ENCODE data around the gene NKX6-1. TPM values are rescaled to one million over a fixed set of nuclear protein-coding genes. Genes with fewer than 3 reads are reported as not detected.

The NKX6-1 gene
- total RNA-seq, 1 donor from 2014 or later = 14.9 TPM

DNA sequence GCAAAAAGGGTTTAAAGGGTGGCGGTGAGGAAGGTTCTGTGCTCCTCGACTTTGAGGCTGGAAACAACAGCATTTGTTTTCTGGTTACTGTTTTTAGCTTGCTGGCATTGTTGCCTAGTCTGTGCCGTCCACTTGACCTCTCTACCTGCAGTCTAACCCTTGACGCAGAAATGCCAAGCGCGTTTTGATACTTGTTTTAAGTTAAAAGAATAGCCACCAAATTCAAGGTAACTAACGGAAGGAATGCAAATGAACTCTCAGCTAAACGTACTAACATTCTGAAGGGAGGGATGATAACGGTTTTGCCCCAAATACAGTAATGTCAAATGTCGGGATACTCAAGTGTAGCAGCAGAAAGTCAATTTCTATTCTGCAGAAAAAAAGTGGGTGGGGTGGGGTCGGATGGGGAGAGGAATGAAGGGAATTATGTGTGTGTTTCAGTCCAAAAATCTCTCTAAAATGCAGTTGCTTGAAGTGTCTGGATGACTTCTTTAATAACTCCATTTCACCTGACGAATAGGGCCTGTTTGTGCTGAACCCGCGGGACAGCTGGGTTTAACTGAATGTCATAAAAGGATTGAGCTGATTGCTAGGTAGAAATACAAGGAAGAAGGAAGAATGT is 3.4 kb upstream of the NKX6-1 start:
- TF ChIP-seq, protein P1, sequence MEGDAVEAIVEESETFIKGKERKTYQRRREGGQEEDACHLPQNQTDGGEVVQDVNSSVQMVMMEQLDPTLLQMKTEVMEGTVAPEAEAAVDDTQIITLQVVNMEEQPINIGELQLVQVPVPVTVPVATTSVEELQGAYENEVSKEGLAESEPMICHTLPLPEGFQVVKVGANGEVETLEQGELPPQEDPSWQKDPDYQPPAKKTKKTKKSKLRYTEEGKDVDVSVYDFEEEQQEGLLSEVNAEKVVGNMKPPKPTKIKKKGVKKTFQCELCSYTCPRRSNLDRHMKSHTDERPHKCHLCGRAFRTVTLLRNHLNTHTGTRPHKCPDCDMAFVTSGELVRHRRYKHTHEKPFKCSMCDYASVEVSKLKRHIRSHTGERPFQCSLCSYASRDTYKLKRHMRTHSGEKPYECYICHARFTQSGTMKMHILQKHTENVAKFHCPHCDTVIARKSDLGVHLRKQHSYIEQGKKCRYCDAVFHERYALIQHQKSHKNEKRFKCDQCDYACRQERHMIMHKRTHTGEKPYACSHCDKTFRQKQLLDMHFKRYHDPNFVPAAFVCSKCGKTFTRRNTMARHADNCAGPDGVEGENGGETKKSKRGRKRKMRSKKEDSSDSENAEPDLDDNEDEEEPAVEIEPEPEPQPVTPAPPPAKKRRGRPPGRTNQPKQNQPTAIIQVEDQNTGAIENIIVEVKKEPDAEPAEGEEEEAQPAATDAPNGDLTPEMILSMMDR (conservative IDR thresholded peaks at IDR 0.05) = no peak
- H3K4me3 Mint-ChIP-seq = peak overlapping the region; percentile 28
- H3K27me3 Mint-ChIP-seq = peaks cover 76% of the 10 kb centered on the region
- H3K9me3 Mint-ChIP-seq = no peaks in the 10 kb centered on the region
- DNase-seq (ENCODE audit: extremely low spot score, unreplicated experiment) = no peak
- H3K27ac Mint-ChIP-seq = peak overlapping the region; percentile 38
- peaks cover 16% of the 10 kb centered on the region for H3K4me1 Mint-ChIP-seq (ENCODE audit: unreplicated experiment)
- peaks cover 9% of the 10 kb centered on the region for H3K36me3 Mint-ChIP-seq

DNA sequence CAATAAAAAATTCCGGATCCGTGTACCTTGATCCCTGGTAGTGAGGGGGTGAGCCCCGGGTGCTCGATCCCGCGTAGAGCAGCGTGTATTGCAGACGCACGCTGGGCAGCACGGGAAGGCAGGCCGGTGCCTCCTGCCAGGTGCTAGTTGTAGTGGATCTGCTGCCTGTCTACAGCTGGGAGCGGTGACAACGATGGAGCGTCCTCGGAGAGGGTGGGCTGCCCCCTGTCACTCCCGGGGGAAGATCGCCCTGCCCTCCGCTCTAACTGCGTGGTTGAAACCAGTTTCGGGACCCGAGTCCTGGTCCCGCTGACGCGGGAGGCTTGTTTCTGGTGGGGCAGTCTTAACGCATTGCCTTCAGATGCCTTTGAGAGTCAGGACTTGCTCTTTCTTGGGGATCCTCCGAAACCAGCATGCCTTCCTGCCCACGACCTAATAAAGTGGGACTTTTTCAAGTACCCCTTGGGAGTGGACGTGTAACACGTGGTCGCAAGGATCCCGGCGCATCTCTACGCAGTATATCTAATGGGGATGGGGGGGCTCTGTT is 2.7 kb upstream of the NKX6-1 start:
- DNase-seq (ENCODE audit: extremely low spot score, unreplicated experiment) = no peak
- Mint-ChIP-seq H3K36me3 (peaks cover 9% of the 10 kb centered on the region), H3K4me3 (peak overlapping the region; percentile 34), H3K27me3 (peaks cover 82% of the 10 kb centered on the region), H3K9me3 (no peaks in the 10 kb centered on the region), H3K27ac (no peak overlapping the region), H3K4me1 (ENCODE audit: unreplicated experiment) (peaks cover 16% of the 10 kb centered on the region)
- TF ChIP-seq, protein P1 (conservative IDR thresholded peaks at IDR 0.05) = no peak

DNA sequence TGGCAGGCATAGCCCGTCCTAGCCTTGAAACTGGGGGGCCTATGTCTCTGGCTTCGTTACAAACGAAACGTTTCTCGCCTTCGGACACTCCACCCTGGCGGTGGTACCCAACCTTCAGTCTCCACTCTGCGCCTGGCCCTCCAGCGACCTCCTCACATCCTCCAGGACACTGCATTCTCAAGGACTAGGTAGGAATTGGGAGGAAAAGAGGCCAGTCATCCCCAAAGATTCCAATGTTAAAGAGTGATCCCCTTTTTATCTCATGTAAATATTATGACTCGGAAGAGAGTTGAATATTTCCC is 2.1 kb upstream of the NKX6-1 start:
- Mint-ChIP-seq H3K4me3 (peak overlapping the region; percentile 49), H3K27ac (no peak overlapping the region), H3K9me3 (no peaks in the 10 kb centered on the region), H3K27me3 (peaks cover 86% of the 10 kb centered on the region), H3K4me1 (ENCODE audit: unreplicated experiment) (peaks cover 16% of the 10 kb centered on the region), H3K36me3 (peaks cover 9% of the 10 kb centered on the region)
- no peak for DNase-seq (ENCODE audit: extremely low spot score, unreplicated experiment)
- TF ChIP-seq, protein P1 (conservative IDR thresholded peaks at IDR 0.05) = peak; percentile 24

DNA sequence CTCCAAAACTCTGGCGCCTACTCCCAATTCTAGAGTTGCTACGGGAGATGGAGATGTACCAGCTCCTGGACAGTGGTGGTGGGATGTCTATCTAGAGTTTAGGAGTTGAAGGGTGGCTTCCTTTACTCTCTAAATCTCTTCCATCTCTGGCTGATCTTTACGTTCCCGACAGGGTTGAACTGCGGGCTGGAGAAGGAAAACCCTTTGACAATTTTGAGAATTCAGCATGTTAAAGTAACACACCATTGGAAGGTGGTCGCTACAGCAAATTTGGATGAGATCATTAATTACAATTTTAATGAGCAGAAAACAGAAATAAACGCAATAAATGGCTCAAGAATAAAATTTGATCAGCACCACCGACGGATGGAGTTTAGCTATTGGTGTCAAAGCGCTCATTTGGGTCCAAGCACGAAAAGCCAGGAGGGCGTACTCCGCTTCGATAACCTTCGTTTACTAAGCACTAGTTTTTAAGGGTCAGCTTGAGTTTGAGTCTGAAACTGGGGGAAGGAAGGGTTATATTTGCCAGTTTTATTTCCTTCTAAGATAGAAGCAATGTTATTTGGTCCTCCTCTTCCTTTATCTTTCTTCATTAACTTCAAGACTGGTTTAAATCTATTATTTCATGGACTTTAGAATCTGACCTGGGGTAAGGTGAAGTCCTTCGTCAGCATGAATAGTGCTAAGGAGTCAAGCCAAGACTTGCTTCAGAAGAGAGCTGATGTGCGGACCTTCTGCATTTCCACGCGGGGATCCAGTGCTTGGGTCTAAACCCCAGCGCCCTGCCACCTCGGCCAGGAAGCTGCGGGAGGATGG is 1.5 kb upstream of the NKX6-1 start:
- Mint-ChIP-seq H3K36me3 (peaks cover 9% of the 10 kb centered on the region), H3K4me3 (peak overlapping the region; percentile 92), H3K4me1 (ENCODE audit: unreplicated experiment) (peaks cover 20% of the 10 kb centered on the region), H3K27me3 (peaks cover 87% of the 10 kb centered on the region), H3K27ac (peak overlapping the region; percentile 46), H3K9me3 (no peaks in the 10 kb centered on the region)
- TF ChIP-seq, protein P1 (conservative IDR thresholded peaks at IDR 0.05) = no peak
- DNase-seq (ENCODE audit: extremely low spot score, unreplicated experiment) = no peak

DNA sequence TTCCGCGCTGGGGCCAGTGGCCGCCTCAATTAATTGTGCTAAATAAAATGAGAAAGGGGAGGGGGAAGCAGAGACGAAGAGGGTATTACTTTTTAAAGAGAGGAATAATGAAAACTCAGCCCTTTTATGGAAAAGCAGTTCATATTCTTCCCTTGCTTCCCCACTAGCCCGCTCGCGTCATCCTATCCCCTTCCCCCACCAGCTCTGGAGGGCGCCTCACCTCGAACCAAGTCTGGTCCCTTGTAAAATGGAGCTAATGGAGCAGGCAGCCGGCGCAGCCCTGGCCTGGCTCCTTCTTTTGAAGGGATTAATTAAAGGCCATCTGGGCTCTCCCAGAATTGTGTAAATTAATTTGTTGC is 511 bp upstream of the NKX6-1 start:
- no peak for DNase-seq (ENCODE audit: extremely low spot score, unreplicated experiment)
- peaks cover 15% of the 10 kb centered on the region for H3K36me3 Mint-ChIP-seq
- peak overlapping the region; percentile 92 for H3K4me3 Mint-ChIP-seq
- H3K9me3 Mint-ChIP-seq = no peaks in the 10 kb centered on the region
- peaks cover 25% of the 10 kb centered on the region for H3K4me1 Mint-ChIP-seq (ENCODE audit: unreplicated experiment)
- TF ChIP-seq, protein P1 (conservative IDR thresholded peaks at IDR 0.05) = no peak
- H3K27ac Mint-ChIP-seq = peak overlapping the region; percentile 46
- peaks cover 93% of the 10 kb centered on the region for H3K27me3 Mint-ChIP-seq
